ENCODE results near the gene JMJD8. TPM values are rescaled to one million over a fixed set of nuclear protein-coding genes. Genes with fewer than 3 reads are reported as not detected.
A peak's percentile ranks its signal among the peaks of the same experiment; 100 is the strongest.

Gene JMJD8
- total RNA-seq, 2 donors from 2014 or later = 48.8 to 55.6 TPM

- Histone ChIP-seq H3K9ac (ENCODE audit: extremely low read depth, low read length, poor library complexity, severe bottlenecking) (no peak overlapping the region), H3K4me1 (ENCODE audit: control insufficient read depth, insufficient read depth, low read length) (no peaks in the 10 kb centered on the region), H3K9me3 (ENCODE audit: control insufficient read depth, low read length) (no peaks in the 10 kb centered on the region), H3K36me3 (ENCODE audit: control insufficient read depth, insufficient read depth, low read length) (no peaks in the 10 kb centered on the region), H3K27ac (ENCODE audit: low read depth, low read length) (peak overlapping the region; percentile 97), H3K27me3 (ENCODE audit: control insufficient read depth, insufficient read depth, low read length, poor library complexity, severe bottlenecking) (peaks cover 78% of the 10 kb centered on the region), H3K4me3 (ENCODE audit: low read length) (no peak overlapping the region)
- H3K4me1 Mint-ChIP-seq = no peaks in the 10 kb centered on the region
- H3K4me3 Mint-ChIP-seq = no peak overlapping the region
- no peaks in the 10 kb centered on the region for H3K9me3 Mint-ChIP-seq
- H3K27ac Mint-ChIP-seq = no peak overlapping the region
- H3K36me3 Mint-ChIP-seq (ENCODE audit: low read depth) = no peaks in the 10 kb centered on the region
- DNase-seq = no peak
- 78% methylated on average over 3 of the region's 4 CpGs; no CpG with 5 or more reads in 1 of the 2 experiments for WGBS, 2 experiments (ENCODE audit: insufficient coverage in 1 of 2, insufficient read length in 1 of 2)
- peaks cover 74% of the 10 kb centered on the region for H3K27me3 Mint-ChIP-seq (ENCODE audit: insufficient read depth)
- no peak for TF ChIP-seq CTCF (conservative IDR thresholded peaks at IDR 0.05)
Measured at GRCh38 chr16:708959-709358, 24.8 kb upstream of the JMJD8 start.

GRCh38 chr16:708019-708418 lies 23.9 kb upstream of the JMJD8 start:
- no peak overlapping the region for H3K4me3 ChIP-seq (ENCODE audit: low read length)
- Mint-ChIP-seq H3K9me3 (no peaks in the 10 kb centered on the region), H3K27ac (no peak overlapping the region), H3K4me1 (no peaks in the 10 kb centered on the region), H3K36me3 (ENCODE audit: low read depth) (no peaks in the 10 kb centered on the region), H3K27me3 (ENCODE audit: insufficient read depth) (peaks cover 79% of the 10 kb centered on the region), H3K4me3 (no peak overlapping the region)
- H3K9me3 ChIP-seq (ENCODE audit: control insufficient read depth, low read length) = no peaks in the 10 kb centered on the region
- DNase-seq = no peak
- no peak for TF ChIP-seq CTCF (conservative IDR thresholded peaks at IDR 0.05)
- H3K4me1 ChIP-seq (ENCODE audit: control insufficient read depth, insufficient read depth, low read length) = no peaks in the 10 kb centered on the region
- H3K27me3 ChIP-seq (ENCODE audit: control insufficient read depth, insufficient read depth, low read length, poor library complexity, severe bottlenecking) = peaks cover 83% of the 10 kb centered on the region
- H3K36me3 ChIP-seq (ENCODE audit: control insufficient read depth, insufficient read depth, low read length) = no peaks in the 10 kb centered on the region
- no peak overlapping the region for H3K27ac ChIP-seq (ENCODE audit: low read depth, low read length)
- WGBS, 2 experiments (ENCODE audit: insufficient coverage in 1 of 2, insufficient read length in 1 of 2) = 58 to 62% methylated on average over 2 to 3 of the region's 3 CpGs
- no peak overlapping the region for H3K9ac ChIP-seq (ENCODE audit: extremely low read depth, low read length, poor library complexity, severe bottlenecking)

- Histone ChIP-seq H3K36me3 (ENCODE audit: control insufficient read depth, insufficient read depth, low read length) (no peaks in the 10 kb centered on the region), H3K27ac (ENCODE audit: low read depth, low read length) (no peak overlapping the region), H3K27me3 (ENCODE audit: control insufficient read depth, insufficient read depth, low read length, poor library complexity, severe bottlenecking) (peaks cover 87% of the 10 kb centered on the region), H3K9me3 (ENCODE audit: control insufficient read depth, low read length) (no peaks in the 10 kb centered on the region), H3K4me3 (ENCODE audit: low read length) (no peak overlapping the region), H3K4me1 (ENCODE audit: control insufficient read depth, insufficient read depth, low read length) (no peaks in the 10 kb centered on the region), H3K9ac (ENCODE audit: extremely low read depth, low read length, poor library complexity, severe bottlenecking) (no peak overlapping the region)
- no peak for TF ChIP-seq CTCF (conservative IDR thresholded peaks at IDR 0.05)
- Mint-ChIP-seq H3K27ac (no peak overlapping the region), H3K36me3 (ENCODE audit: low read depth) (no peaks in the 10 kb centered on the region), H3K4me1 (no peaks in the 10 kb centered on the region), H3K9me3 (no peaks in the 10 kb centered on the region), H3K27me3 (ENCODE audit: insufficient read depth) (peaks cover 82% of the 10 kb centered on the region), H3K4me3 (peak overlapping the region; percentile 48)
- 39 to 49% methylated on average over 12 to 14 of the region's 14 CpGs for WGBS, 2 experiments (ENCODE audit: insufficient coverage in 1 of 2, insufficient read length in 1 of 2)
- DNase-seq = no peak
Measured at GRCh38 chr16:707062-707538, 23.0 kb upstream of the JMJD8 start.
